ENCODE results near the gene UBE2E2.

Gene UBE2E2

DNA sequence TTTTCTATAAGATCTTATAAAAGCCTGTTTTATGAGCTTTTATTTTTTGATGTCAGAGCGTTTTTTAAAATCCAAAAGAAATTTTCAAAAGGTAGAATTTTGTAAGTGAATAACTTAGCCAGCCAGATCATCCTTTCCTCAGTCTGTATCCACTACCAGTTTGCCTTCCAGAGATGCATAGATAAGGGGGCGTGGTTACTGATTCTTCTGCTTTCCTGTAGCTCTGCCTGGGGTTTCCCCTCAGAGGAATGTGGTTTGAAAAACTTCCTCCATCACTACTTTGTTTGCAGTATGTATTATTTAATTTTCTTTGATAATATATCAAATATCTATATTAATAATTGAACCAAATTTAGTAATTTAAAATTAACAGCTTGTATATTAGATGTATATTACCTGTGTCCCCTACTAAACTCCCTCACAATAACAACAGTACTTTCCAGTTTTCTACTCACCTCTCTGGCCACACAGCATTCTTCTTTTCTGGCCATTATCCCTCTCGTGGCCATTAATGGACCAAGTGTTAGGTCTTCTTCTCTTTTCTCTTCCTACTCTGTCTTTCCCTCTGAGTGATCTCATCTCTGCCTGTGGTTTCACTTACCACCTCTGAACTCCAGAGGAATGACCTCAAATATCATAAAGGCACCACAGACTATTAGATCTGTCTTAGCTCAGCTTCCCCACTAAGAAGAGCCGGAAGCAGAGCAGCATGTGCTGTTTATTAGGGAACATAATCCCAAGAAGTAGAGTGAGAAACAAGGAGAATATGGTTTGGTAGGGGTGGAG, 239.7 kb downstream of the UBE2E2 start:
- H3K27me3 ChIP-seq (ENCODE audit: control insufficient read depth, insufficient read depth, low read length): no peaks in the 10 kb centered on the region
- H3K9ac ChIP-seq (ENCODE audit: low read length): no peak overlapping the region
- no peak overlapping the region for H3K27ac ChIP-seq (ENCODE audit: low read depth, low read length)
- peaks cover 25% of the 10 kb centered on the region for H3K4me1 ChIP-seq (ENCODE audit: control insufficient read depth, insufficient read depth, low read length)
- no peaks in the 10 kb centered on the region for H3K36me3 ChIP-seq (ENCODE audit: control insufficient read depth, insufficient read depth, low read length)
- no peak overlapping the region for H3K4me3 ChIP-seq (ENCODE audit: low read depth, low read length)
- H3K9me3 ChIP-seq (ENCODE audit: control insufficient read depth, insufficient read depth, low read depth, low read length): no peaks in the 10 kb centered on the region

DNA sequence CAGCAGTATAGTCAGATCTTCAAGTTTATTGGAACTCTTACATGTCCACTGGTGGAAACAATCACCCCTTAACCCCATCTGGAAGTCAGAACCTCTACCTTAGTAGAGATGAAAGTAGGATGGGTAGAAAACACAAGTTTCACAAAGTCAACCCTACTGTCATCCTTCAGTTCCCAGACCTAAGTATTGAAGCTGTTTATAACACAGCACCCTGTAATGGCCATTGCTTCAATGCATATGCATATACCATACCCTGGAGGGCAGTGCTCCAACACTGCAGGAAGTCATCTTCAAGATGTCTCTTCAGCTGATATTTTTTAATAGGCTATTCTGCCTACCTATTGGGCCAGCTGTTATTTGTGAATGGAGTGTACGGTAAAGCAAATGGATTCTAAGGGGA, 241.3 kb downstream of the UBE2E2 start:
- Histone ChIP-seq H3K27me3 (ENCODE audit: control insufficient read depth, insufficient read depth, low read length) (no peaks in the 10 kb centered on the region), H3K27ac (ENCODE audit: low read depth, low read length) (no peak overlapping the region), H3K9ac (ENCODE audit: low read length) (no peak overlapping the region), H3K4me3 (ENCODE audit: low read depth, low read length) (no peak overlapping the region), H3K9me3 (ENCODE audit: control insufficient read depth, insufficient read depth, low read depth, low read length) (no peaks in the 10 kb centered on the region), H3K4me1 (ENCODE audit: control insufficient read depth, insufficient read depth, low read length) (peaks cover 24% of the 10 kb centered on the region), H3K36me3 (ENCODE audit: control insufficient read depth, insufficient read depth, low read length) (no peaks in the 10 kb centered on the region)

DNA sequence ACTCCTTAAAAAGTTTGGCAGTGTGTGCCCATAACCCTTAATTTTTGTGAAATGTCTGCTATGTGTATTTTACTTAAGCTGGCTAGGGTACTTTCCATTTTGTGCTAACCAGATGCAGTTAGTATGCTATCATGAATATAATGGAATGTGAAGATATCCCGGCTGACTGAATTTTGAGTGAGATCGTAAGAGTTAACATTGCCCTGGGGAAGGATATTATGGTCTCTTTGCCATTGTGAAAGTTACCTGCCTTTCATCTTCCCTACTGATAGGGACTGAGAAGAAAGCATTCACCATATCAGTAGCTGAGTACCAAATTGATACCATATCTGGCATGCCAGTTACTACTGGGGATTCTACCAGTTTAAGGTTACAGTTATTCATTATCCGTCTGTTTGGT, 243.2 kb downstream of the UBE2E2 start:
- no peaks in the 10 kb centered on the region for H3K36me3 ChIP-seq (ENCODE audit: control insufficient read depth, insufficient read depth, low read length)
- H3K9ac ChIP-seq (ENCODE audit: low read length): no peak overlapping the region
- no peak overlapping the region for H3K27ac ChIP-seq (ENCODE audit: low read depth, low read length)
- no peaks in the 10 kb centered on the region for H3K27me3 ChIP-seq (ENCODE audit: control insufficient read depth, insufficient read depth, low read length)
- peaks cover 20% of the 10 kb centered on the region for H3K4me1 ChIP-seq (ENCODE audit: control insufficient read depth, insufficient read depth, low read length)
- no peak overlapping the region for H3K4me3 ChIP-seq (ENCODE audit: low read depth, low read length)
- H3K9me3 ChIP-seq (ENCODE audit: control insufficient read depth, insufficient read depth, low read depth, low read length): no peaks in the 10 kb centered on the region

DNA sequence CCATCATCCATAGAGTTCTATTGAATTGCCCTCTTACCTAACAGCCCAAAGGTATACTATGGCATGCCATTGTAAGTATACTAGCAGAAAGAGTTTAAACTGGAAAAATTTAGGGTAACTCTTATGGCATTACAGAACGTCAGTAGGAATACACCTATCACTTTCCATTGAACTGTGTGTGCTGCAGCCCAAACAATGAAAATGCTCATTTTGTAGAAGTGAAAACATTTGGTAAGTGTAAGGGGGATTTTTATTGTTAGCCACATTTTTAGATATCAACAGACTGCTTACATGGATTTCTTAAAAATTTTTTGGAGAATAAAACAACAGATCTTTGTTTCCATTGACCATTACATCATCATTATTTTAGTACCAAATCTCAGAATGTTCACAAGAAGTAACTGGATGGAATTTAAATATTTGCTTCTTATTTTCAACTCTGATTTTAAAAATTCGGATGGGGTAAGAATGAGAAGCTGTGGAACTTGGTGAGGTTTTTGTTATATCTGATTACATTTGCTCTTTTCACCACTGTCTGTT, 245.9 kb downstream of the UBE2E2 start:
- no peaks in the 10 kb centered on the region for H3K27me3 ChIP-seq (ENCODE audit: control insufficient read depth, insufficient read depth, low read length)
- H3K27ac ChIP-seq (ENCODE audit: low read depth, low read length): no peak overlapping the region
- no peak overlapping the region for H3K9ac ChIP-seq (ENCODE audit: low read length)

DNA sequence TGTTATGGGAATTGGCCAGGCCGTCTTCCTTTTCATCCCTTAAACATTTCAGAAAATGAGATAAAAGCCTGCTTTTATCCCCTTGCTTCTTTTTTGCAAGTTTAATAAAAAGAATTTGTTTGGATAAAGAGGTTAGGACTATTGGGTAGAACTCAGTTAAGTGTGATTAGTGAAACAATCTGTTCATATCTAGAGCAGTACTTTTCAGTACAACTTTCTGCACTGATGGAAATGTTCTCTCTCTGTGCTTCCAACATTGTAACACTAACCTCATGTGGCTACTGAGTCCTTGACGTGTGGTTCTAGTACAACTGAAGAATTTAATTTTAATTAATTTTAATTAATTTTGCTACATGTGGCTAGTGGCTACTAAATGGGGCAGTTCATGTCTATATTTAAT, 246.9 kb downstream of the UBE2E2 start:
- H3K36me3 ChIP-seq (ENCODE audit: control insufficient read depth, insufficient read depth, low read length): no peaks in the 10 kb centered on the region
- H3K27me3 ChIP-seq (ENCODE audit: control insufficient read depth, insufficient read depth, low read length): no peaks in the 10 kb centered on the region
- no peaks in the 10 kb centered on the region for H3K9me3 ChIP-seq (ENCODE audit: control insufficient read depth, insufficient read depth, low read depth, low read length)
- H3K4me1 ChIP-seq (ENCODE audit: control insufficient read depth, insufficient read depth, low read length): peaks cover 9% of the 10 kb centered on the region; the same call in 1 of the 2 replicates
- H3K9ac ChIP-seq (ENCODE audit: low read length): no peak overlapping the region
- H3K4me3 ChIP-seq (ENCODE audit: low read depth, low read length): no peak overlapping the region
- no peak overlapping the region for H3K27ac ChIP-seq (ENCODE audit: low read depth, low read length)

More for the DNA sequence above, 245.9 kb downstream of the UBE2E2 start:
- no peaks in the 10 kb centered on the region for H3K9me3 ChIP-seq (ENCODE audit: control insufficient read depth, insufficient read depth, low read depth, low read length)
- no peaks in the 10 kb centered on the region for H3K36me3 ChIP-seq (ENCODE audit: control insufficient read depth, insufficient read depth, low read length)
- H3K4me3 ChIP-seq (ENCODE audit: low read depth, low read length): no peak overlapping the region
- H3K4me1 ChIP-seq (ENCODE audit: control insufficient read depth, insufficient read depth, low read length): peaks cover 5% of the 10 kb centered on the region; the same call in 1 of the 2 replicates

DNA sequence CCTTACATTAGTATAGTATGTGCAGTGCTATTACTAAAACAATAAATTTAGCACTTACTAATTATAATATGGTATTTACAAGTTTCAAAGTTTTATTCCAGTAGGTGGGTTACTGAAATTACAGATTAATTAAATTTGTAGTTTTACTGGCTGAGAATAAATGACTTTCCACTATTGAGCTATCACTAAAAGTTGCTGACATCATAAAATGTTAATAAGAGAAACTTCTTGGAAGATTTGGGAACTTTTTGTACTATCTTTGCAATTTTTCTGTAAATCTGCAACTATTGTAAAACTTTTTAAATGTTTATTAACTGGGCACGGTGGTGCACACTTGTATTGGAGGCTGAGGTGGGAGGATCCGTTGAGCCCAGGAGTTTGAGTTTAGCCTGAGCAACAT, 247.7 kb downstream of the UBE2E2 start:
- Histone ChIP-seq H3K9me3 (ENCODE audit: control insufficient read depth, insufficient read depth, low read depth, low read length) (no peaks in the 10 kb centered on the region), H3K4me3 (ENCODE audit: low read depth, low read length) (no peak overlapping the region), H3K4me1 (ENCODE audit: control insufficient read depth, insufficient read depth, low read length) (peaks cover 11% of the 10 kb centered on the region; the same call in 1 of the 2 replicates), H3K9ac (ENCODE audit: low read length) (no peak overlapping the region), H3K27ac (ENCODE audit: low read depth, low read length) (no peak overlapping the region), H3K27me3 (ENCODE audit: control insufficient read depth, insufficient read depth, low read length) (no peaks in the 10 kb centered on the region), H3K36me3 (ENCODE audit: control insufficient read depth, insufficient read depth, low read length) (no peaks in the 10 kb centered on the region)

DNA sequence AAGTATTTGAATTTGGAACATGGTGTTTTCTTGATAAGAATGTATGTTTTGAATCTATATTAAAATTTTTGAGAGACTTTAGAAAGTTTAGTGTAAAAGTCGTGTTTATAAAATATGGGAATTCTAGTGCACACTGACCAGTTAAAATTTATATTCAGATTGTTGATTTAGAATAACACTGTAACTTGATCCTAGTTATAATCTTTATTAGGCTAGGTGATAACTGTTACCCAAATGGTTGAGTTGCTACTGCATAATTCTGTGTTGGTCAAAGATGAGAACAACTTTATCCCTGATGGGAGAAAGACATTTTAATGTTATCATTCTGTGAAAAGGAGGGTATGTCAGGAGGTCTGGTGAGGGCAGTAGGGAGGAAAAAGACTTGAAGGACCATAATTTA, 249.3 kb downstream of the UBE2E2 start:
- no peaks in the 10 kb centered on the region for H3K36me3 ChIP-seq (ENCODE audit: control insufficient read depth, insufficient read depth, low read length)
- H3K4me1 ChIP-seq (ENCODE audit: control insufficient read depth, insufficient read depth, low read length): peaks cover 6% of the 10 kb centered on the region; the same call in 1 of the 2 replicates

DNA sequence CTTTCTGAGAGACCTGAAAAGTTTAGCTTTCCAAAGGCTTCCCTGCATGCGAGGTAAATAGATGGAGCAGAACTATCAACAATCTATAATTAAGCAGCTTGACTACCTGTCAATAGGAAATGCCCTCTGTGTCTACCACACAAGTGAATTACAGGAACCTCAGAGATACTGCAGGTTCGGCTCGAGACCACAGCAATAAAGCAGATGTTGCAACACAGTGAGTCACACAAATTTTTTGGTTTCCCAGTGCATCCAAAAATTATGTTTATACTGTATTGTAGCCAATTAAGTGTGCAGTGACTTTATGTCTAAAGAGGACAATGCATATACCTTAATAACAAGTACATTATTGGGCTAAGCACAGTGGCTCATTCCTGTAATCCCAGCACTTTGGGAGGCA, 252.0 kb downstream of the UBE2E2 start:
- no peak overlapping the region for H3K27ac ChIP-seq (ENCODE audit: low read depth, low read length)
- H3K36me3 ChIP-seq (ENCODE audit: control insufficient read depth, insufficient read depth, low read length): no peaks in the 10 kb centered on the region
- no peak overlapping the region for H3K9ac ChIP-seq (ENCODE audit: low read length)
- no peaks in the 10 kb centered on the region for H3K27me3 ChIP-seq (ENCODE audit: control insufficient read depth, insufficient read depth, low read length)
- no peaks in the 10 kb centered on the region for H3K9me3 ChIP-seq (ENCODE audit: control insufficient read depth, insufficient read depth, low read depth, low read length)
- no peak overlapping the region for H3K4me3 ChIP-seq (ENCODE audit: low read depth, low read length)
- H3K4me1 ChIP-seq (ENCODE audit: control insufficient read depth, insufficient read depth, low read length): peaks cover 14% of the 10 kb centered on the region

More for the DNA sequence above, 249.3 kb downstream of the UBE2E2 start:
- H3K9me3 ChIP-seq (ENCODE audit: control insufficient read depth, insufficient read depth, low read depth, low read length): no peaks in the 10 kb centered on the region
- H3K27me3 ChIP-seq (ENCODE audit: control insufficient read depth, insufficient read depth, low read length): no peaks in the 10 kb centered on the region
- no peak overlapping the region for H3K4me3 ChIP-seq (ENCODE audit: low read depth, low read length)
- H3K9ac ChIP-seq (ENCODE audit: low read length): no peak overlapping the region
- no peak overlapping the region for H3K27ac ChIP-seq (ENCODE audit: low read depth, low read length)

DNA sequence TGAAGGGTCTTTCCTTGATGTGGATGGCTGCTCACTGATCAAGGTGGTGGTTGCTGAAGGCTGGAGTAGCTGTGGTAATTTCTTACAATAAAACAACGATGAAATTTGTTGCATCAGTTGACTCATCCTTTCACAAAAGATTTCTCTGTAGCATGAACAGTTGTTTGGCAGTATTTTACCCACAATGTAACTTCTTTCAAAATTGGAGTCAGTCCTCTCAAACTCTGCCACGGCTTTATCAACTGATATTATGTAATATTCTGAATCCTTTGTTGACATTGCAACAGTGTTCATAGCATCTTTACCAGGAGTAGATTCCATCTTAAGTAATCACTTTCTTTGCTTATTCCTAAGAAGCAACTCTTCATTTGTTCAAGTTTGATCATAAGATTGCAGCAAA, 252.6 kb downstream of the UBE2E2 start:
- no peak overlapping the region for H3K9ac ChIP-seq (ENCODE audit: low read length)
- no peaks in the 10 kb centered on the region for H3K36me3 ChIP-seq (ENCODE audit: control insufficient read depth, insufficient read depth, low read length)
- H3K4me1 ChIP-seq (ENCODE audit: control insufficient read depth, insufficient read depth, low read length): peaks cover 16% of the 10 kb centered on the region
- no peak overlapping the region for H3K27ac ChIP-seq (ENCODE audit: low read depth, low read length)
- H3K4me3 ChIP-seq (ENCODE audit: low read depth, low read length): no peak overlapping the region
- H3K27me3 ChIP-seq (ENCODE audit: control insufficient read depth, insufficient read depth, low read length): no peaks in the 10 kb centered on the region
- H3K9me3 ChIP-seq (ENCODE audit: control insufficient read depth, insufficient read depth, low read depth, low read length): no peaks in the 10 kb centered on the region

DNA sequence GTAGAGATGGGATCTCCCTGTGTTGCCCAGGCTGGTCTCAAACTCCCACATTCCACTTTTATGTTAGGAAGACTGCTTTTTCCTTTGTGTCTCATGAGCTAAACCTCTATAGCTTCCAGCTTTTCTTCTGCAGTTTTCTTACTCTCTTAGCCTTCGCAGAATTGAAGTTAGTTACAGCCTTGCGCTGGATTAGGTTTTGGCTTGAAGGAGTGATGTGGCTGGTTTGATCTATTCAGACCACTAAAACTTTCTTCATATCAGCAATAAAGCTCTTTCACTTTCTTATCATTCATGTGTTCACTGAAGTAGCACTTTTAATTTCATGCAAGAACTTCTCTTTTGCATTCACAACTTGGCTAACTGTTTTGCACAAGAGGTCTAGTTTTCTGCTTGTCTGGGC, 254.6 kb downstream of the UBE2E2 start:
- no peaks in the 10 kb centered on the region for H3K36me3 ChIP-seq (ENCODE audit: control insufficient read depth, insufficient read depth, low read length)
- H3K9me3 ChIP-seq (ENCODE audit: control insufficient read depth, insufficient read depth, low read depth, low read length): no peaks in the 10 kb centered on the region
- no peaks in the 10 kb centered on the region for H3K27me3 ChIP-seq (ENCODE audit: control insufficient read depth, insufficient read depth, low read length)
- H3K9ac ChIP-seq (ENCODE audit: low read length): no peak overlapping the region
- H3K4me3 ChIP-seq (ENCODE audit: low read depth, low read length): no peak overlapping the region
- H3K4me1 ChIP-seq (ENCODE audit: control insufficient read depth, insufficient read depth, low read length): peaks cover 16% of the 10 kb centered on the region
- H3K27ac ChIP-seq (ENCODE audit: low read depth, low read length): no peak overlapping the region

DNA sequence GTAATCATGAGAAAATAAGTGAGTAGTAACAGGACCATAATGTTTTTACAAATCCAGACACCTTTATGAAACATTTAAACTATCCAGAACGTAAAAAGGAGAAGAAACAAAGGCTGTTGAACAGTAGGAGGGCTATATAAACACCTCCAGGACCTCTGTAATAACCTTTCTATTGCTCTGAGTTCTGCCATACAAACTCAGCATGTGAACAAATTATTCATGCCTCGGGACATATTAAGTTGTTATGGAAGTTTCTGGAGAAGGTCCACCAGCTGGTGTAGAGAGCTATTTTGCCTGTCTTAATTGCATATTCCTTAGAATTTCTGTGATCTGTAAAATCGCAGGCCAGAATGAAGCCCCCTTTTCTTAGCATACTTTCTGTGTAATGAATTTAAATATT, 256.3 kb downstream of the UBE2E2 start:
- no peaks in the 10 kb centered on the region for H3K9me3 ChIP-seq (ENCODE audit: control insufficient read depth, insufficient read depth, low read depth, low read length)
- no peak overlapping the region for H3K9ac ChIP-seq (ENCODE audit: low read length)
- no peaks in the 10 kb centered on the region for H3K27me3 ChIP-seq (ENCODE audit: control insufficient read depth, insufficient read depth, low read length)
- no peaks in the 10 kb centered on the region for H3K36me3 ChIP-seq (ENCODE audit: control insufficient read depth, insufficient read depth, low read length)
- no peak overlapping the region for H3K4me3 ChIP-seq (ENCODE audit: low read depth, low read length)
- peaks cover 21% of the 10 kb centered on the region for H3K4me1 ChIP-seq (ENCODE audit: control insufficient read depth, insufficient read depth, low read length)
- no peak overlapping the region for H3K27ac ChIP-seq (ENCODE audit: low read depth, low read length)

Data from HUES6 (cell line).